ENCODE data around the gene NAALADL2. TPM values are rescaled to one million over a fixed set of nuclear protein-coding genes. Genes with fewer than 3 reads are reported as not detected.

The NAALADL2 gene
- polyA plus RNA-seq, 2 of the 4 experiments (the other 2 are of a cell fraction), result 0.09 to 0.28 TPM

- Histone ChIP-seq H3K27ac (no peak overlapping the region), H3K4me2 (no peak overlapping the region), H3K4me3 (no peak overlapping the region), H3K4me1 (no peaks in the 10 kb centered on the region), H3K9me3 (no peaks in the 10 kb centered on the region)
- DNase-seq (ENCODE audit: low read depth in 1 of 2, low spot score in 1 of 2) (no peak), ATAC-seq (no peak), FAIRE-seq (no peak)
- POLR2A ChIA-PET, result no interaction called here
- TF ChIP-seq FOSL2 (IDR thresholded peaks at IDR 0.05) (no peak), FOSL2 (CRISPR knock-in tag; IDR thresholded peaks at IDR 0.05) (no peak), PBX3 (IDR thresholded peaks at IDR 0.05) (no peak), RARB (CRISPR knock-in tag; IDR thresholded peaks at IDR 0.05) (no peak), NPAS2 (CRISPR knock-in tag; IDR thresholded peaks at IDR 0.05; ENCODE audit: borderline replicate concordance) (no peak), RAD21 (conservative IDR thresholded peaks at IDR 0.05 in 1 of 2, IDR thresholded peaks at IDR 0.05 in 1 of 2) (no peak), ELK1 (IDR thresholded peaks at IDR 0.05; ENCODE audit: low read depth, low read length) (no peak), CBX8 (IDR thresholded peaks at IDR 0.05) (no peak), NFE2L2 (conservative IDR thresholded peaks at IDR 0.05; ENCODE audit: low read length) (no peak), MAFK (IDR thresholded peaks at IDR 0.05; ENCODE audit: partially characterized antibody) (no peak), MYC (IDR thresholded peaks at IDR 0.05; ENCODE audit: borderline replicate concordance, low read length) (no peak)
- CTCF ChIA-PET, result no interaction called here
- 49% methylated on average over 2 of the region's 2 CpGs for WGBS (ENCODE audit: missing lambda C conversion rate)
These were observed 296.0 kb downstream of the NAALADL2 start for GRCh38 chr3:175155172-175155571.

DNA sequence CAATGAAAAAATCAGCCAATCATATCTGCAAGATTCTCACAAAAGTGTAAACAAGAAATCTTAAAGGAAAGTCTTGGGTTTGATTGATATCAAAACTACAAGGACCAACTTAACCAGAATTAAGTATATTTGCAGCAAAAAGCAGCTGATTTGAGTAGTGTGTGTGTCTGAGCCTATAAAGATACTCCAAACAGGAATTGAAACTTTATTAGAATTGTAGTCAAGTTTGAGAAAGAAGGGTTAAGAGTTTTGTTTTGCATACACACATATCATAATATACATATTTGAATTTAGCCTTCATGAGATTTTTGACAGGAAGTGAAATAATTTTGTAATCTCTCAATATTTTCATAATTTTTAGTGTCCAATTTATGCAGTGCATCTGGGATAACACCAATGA is 300.1 kb downstream of the NAALADL2 start:
- ChIA-PET CTCF (no interaction called here), POLR2A (no interaction called here)
- no peak overlapping the region for H3K4me2 ChIP-seq
- no peaks in the 10 kb centered on the region for H3K9me3 ChIP-seq
- FAIRE-seq (no peak), ATAC-seq (no peak), DNase-seq (ENCODE audit: low read depth in 1 of 2, low spot score in 1 of 2) (no peak)
- no peak overlapping the region for H3K27ac ChIP-seq
- TF ChIP-seq, protein P1, sequence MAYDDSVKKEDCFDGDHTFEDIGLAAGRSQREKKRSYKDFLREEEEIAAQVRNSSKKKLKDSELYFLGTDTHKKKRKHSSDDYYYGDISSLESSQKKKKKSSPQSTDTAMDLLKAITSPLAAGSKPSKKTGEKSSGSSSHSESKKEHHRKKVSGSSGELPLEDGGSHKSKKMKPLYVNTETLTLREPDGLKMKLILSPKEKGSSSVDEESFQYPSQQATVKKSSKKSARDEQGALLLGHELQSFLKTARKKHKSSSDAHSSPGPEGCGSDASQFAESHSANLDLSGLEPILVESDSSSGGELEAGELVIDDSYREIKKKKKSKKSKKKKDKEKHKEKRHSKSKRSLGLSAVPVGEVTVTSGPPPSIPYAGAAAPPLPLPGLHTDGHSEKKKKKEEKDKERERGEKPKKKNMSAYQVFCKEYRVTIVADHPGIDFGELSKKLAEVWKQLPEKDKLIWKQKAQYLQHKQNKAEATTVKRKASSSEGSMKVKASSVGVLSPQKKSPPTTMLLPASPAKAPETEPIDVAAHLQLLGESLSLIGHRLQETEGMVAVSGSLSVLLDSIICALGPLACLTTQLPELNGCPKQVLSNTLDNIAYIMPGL (CRISPR knock-in tag; IDR thresholded peaks at IDR 0.05; ENCODE audit: borderline replicate concordance), result no peak
- TF ChIP-seq CHD4 (IDR thresholded peaks at IDR 0.05; ENCODE audit: borderline replicate concordance), result no peak
- TF ChIP-seq ZSCAN20 (CRISPR knock-in tag; IDR thresholded peaks at IDR 0.05), result no peak
- TF ChIP-seq HDAC2 (IDR thresholded peaks at IDR 0.05), result no peak
- TF ChIP-seq ATOH8 (CRISPR knock-in tag; IDR thresholded peaks at IDR 0.05; ENCODE audit: low read depth), result no peak
- TF ChIP-seq MAZ (IDR thresholded peaks at IDR 0.05; ENCODE audit: borderline replicate concordance, low read depth, low read length), result no peak
- TF ChIP-seq HOXA7 (CRISPR knock-in tag; IDR thresholded peaks at IDR 0.05), result no peak
- TF ChIP-seq SMC3 (IDR thresholded peaks at IDR 0.05), result no peak
- TF ChIP-seq MYC (IDR thresholded peaks at IDR 0.05; ENCODE audit: borderline replicate concordance, low read length), result no peak
- no peak for TF ChIP-seq JUN (IDR thresholded peaks at IDR 0.05)
- no peak for TF ChIP-seq RFX5 (IDR thresholded peaks at IDR 0.05)
- TF ChIP-seq RAD21 (conservative IDR thresholded peaks at IDR 0.05 in 1 of 2, IDR thresholded peaks at IDR 0.05 in 1 of 2), result no peak
- no peaks in the 10 kb centered on the region for H3K4me1 ChIP-seq
- no peak overlapping the region for H3K4me3 ChIP-seq

Measured in A549 (cell line).